Vagina (tissue), 2 donors: Measurements from ENCODE around the gene PRR5L. TPM values are rescaled to one million over a fixed set of nuclear protein-coding genes. Genes with fewer than 3 reads are reported as not detected.

Experiments used
- DNase-seq, 2 donors: peaks; one replicate each; pipeline ENCODE4 v3.0.0-alpha.2; 2017; ENCODE audit errors: extremely low spot score in 2 of 2
- H3K27ac ChIP-seq: fragments of 200-600 bp; sonication (generic); one replicate; pipeline ENCODE4 v1.5.1; 2019
- H3K27me3 ChIP-seq: fragments of 200-600 bp; sonication (generic); one replicate; pipeline ENCODE4 v1.5.1; 2019
- H3K36me3 ChIP-seq, 2 donors: fragments of 200-600 bp; sonication (generic); one replicate each; pipeline ENCODE4 v1.5.1; 2017 to 2019
- H3K4me1 ChIP-seq: fragments of 200-600 bp; sonication (generic); one replicate; pipeline ENCODE4 v1.5.1; 2019
- H3K4me3 ChIP-seq, 2 donors: fragments of 200-600 bp; sonication (generic); 1 replicate in 1 of 2; 2 replicates in 1 of 2; pipeline ENCODE4 v1.5.1; 2016 to 2019
- H3K9me3 ChIP-seq: fragments of 200-600 bp; sonication (generic); one replicate; pipeline ENCODE4 v1.5.1; 2019
- CTCF ChIP-seq, 3 experiments: fragments of 450-650 bp in 2 of 3; fragments of 200-600 bp in 1 of 3; sonication (generic) in 1 of 3; IDR thresholded peaks; one replicate each; pipeline ENCODE4 v1.5.1; 2017 to 2019; ENCODE audit warnings: antibody characterized with exemption in 3 of 3, mild to moderate bottlenecking in 2 of 3, moderate library complexity in 2 of 3
- POLR2A ChIP-seq, 2 donors: fragments of 450-650 bp; IDR thresholded peaks; one replicate each; pipeline ENCODE4 v1.6.1; 2017; ENCODE audit warnings: antibody characterized with exemption in 2 of 2, mild to moderate bottlenecking in 2 of 2, moderate library complexity in 2 of 2
- POLR2AphosphoS5 ChIP-seq, 2 donors: sonication (generic); formaldehyde crosslinking; IDR thresholded peaks; one replicate each; pipeline ENCODE4 v1.9.0; 2017; ENCODE audit warnings: antibody characterized with exemption in 2 of 2, mild to moderate bottlenecking in 2 of 2, low read depth in 1 of 2; ENCODE audit not compliant: insufficient read depth in 1 of 2
- intact Hi-C: fragments of 100-400 bp; cut with DNase I; formaldehyde crosslinking; loops from one replicate; pipeline ENCODE4 v1.15.1; 2023
- total RNA-seq: library from RNA; depleted of rRNA; stranded (reverse); fragments of >200 nt; gene quantifications from one replicate; pipeline ENCODE4 v1.2.3, GENCODE V29; 2016

PRR5L gene
- total RNA-seq, 1 donor from 2014 or later, result 27.5 TPM

GRCh38 chr11:36341915-36342314 lies 45.8 kb downstream of the PRR5L start:
- intact Hi-C loops, result no loop called here
- Histone ChIP-seq H3K4me3 (no peak overlapping the region), H3K4me1 (no peaks in the 10 kb centered on the region), H3K9me3 (no peaks in the 10 kb centered on the region), H3K36me3 (no peaks in the 10 kb centered on the region), H3K27me3 (no peaks in the 10 kb centered on the region), H3K27ac (no peak overlapping the region)
- no peak for DNase-seq
- TF ChIP-seq POLR2A (IDR thresholded peaks at IDR 0.05) (no peak), POLR2AphosphoS5 (IDR thresholded peaks at IDR 0.05; ENCODE audit: insufficient read depth in 1 of 2, low read depth in 1 of 2) (no peak), CTCF (IDR thresholded peaks at IDR 0.05) (no peak)

- Histone ChIP-seq H3K36me3 (no peaks in the 10 kb centered on the region), H3K27me3 (no peaks in the 10 kb centered on the region), H3K27ac (no peak overlapping the region), H3K4me3 (no peak overlapping the region), H3K9me3 (no peaks in the 10 kb centered on the region), H3K4me1 (no peaks in the 10 kb centered on the region)
- intact Hi-C loops, result no loop called here
- TF ChIP-seq POLR2A (IDR thresholded peaks at IDR 0.05) (no peak), POLR2AphosphoS5 (IDR thresholded peaks at IDR 0.05; ENCODE audit: insufficient read depth in 1 of 2, low read depth in 1 of 2) (no peak), CTCF (IDR thresholded peaks at IDR 0.05) (no peak)
- no peak for DNase-seq
These were observed 46.2 kb downstream of the PRR5L start for GRCh38 chr11:36342327-36342726.

GRCh38 chr11:36343436-36343835 lies 47.3 kb downstream of the PRR5L start:
- Histone ChIP-seq H3K27ac (no peak overlapping the region), H3K4me1 (no peaks in the 10 kb centered on the region), H3K9me3 (no peaks in the 10 kb centered on the region), H3K4me3 (no peak overlapping the region), H3K27me3 (no peaks in the 10 kb centered on the region), H3K36me3 (no peaks in the 10 kb centered on the region)
- intact Hi-C loops, result no loop called here
- TF ChIP-seq CTCF (IDR thresholded peaks at IDR 0.05) (no peak), POLR2A (IDR thresholded peaks at IDR 0.05) (no peak), POLR2AphosphoS5 (IDR thresholded peaks at IDR 0.05; ENCODE audit: insufficient read depth in 1 of 2, low read depth in 1 of 2) (no peak)
- no peak for DNase-seq

GRCh38 chr11:36345084-36345511 lies 49.0 kb downstream of the PRR5L start:
- intact Hi-C loops, result no loop called here
- Histone ChIP-seq H3K4me3 (no peak overlapping the region), H3K9me3 (no peaks in the 10 kb centered on the region), H3K27me3 (no peaks in the 10 kb centered on the region), H3K27ac (no peak overlapping the region), H3K36me3 (no peaks in the 10 kb centered on the region), H3K4me1 (no peaks in the 10 kb centered on the region)
- no peak for TF ChIP-seq POLR2AphosphoS5 (IDR thresholded peaks at IDR 0.05; ENCODE audit: insufficient read depth in 1 of 2, low read depth in 1 of 2)
- no peak for TF ChIP-seq POLR2A (IDR thresholded peaks at IDR 0.05)
- TF ChIP-seq CTCF (IDR thresholded peaks at IDR 0.05), result no peak
- DNase-seq, result no peak

- intact Hi-C loops, result no loop called here
These were observed 49.5 kb downstream of the PRR5L start for GRCh38 chr11:36345535-36346141.

More at GRCh38 chr11:36345535-36346141, 49.5 kb downstream of the PRR5L start:
- H3K9me3 ChIP-seq, result no peaks in the 10 kb centered on the region
- no peak for DNase-seq
- TF ChIP-seq POLR2AphosphoS5 (IDR thresholded peaks at IDR 0.05; ENCODE audit: insufficient read depth in 1 of 2, low read depth in 1 of 2) (no peak), POLR2A (IDR thresholded peaks at IDR 0.05) (no peak), CTCF (IDR thresholded peaks at IDR 0.05) (no peak)
- H3K4me1 ChIP-seq, result no peaks in the 10 kb centered on the region
- no peaks in the 10 kb centered on the region for H3K27me3 ChIP-seq
- H3K27ac ChIP-seq, result no peak overlapping the region
- no peaks in the 10 kb centered on the region for H3K36me3 ChIP-seq
- no peak overlapping the region for H3K4me3 ChIP-seq
